Skeletal muscle satellite cell (primary cell): ENCODE data around the gene VMP1.
"Not testable (repeated sequence)": the region's sequence is repeated elsewhere in the genome, so short reads cannot be mapped to it uniquely, and the experiment has no call there.

Source experiments
- H3K27me3 ChIP-seq: 2 replicates; pipeline ENCODE4 v1.7.0; 2013; ENCODE audit warnings: low read length; ENCODE audit not compliant: control insufficient read depth, insufficient read depth
- H3K36me3 ChIP-seq: 2 replicates; pipeline ENCODE4 v1.7.0; 2013; ENCODE audit warnings: mild to moderate bottlenecking, control low read depth, low read length; ENCODE audit not compliant: insufficient read depth
- H3K4me1 ChIP-seq: 2 replicates; pipeline ENCODE4 v1.7.0; 2013; ENCODE audit warnings: low read length; ENCODE audit not compliant: control insufficient read depth, insufficient read depth
- H3K4me2 ChIP-seq: 2 replicates; pipeline ENCODE4 v1.7.0; 2013; ENCODE audit warnings: mild to moderate bottlenecking, low read length
- H3K4me3 ChIP-seq: 2 replicates; pipeline ENCODE4 v1.7.0; 2013; ENCODE audit warnings: low read length
- H3K9ac ChIP-seq: 2 replicates; pipeline ENCODE4 v1.7.0; 2013; ENCODE audit warnings: mild to moderate bottlenecking, low read depth, low read length, moderate library complexity
- H3K9me3 ChIP-seq: replicated peaks from 2 replicates; pipeline ENCODE4 v1.7.0; 2013; ENCODE audit warnings: mild to moderate bottlenecking, control low read depth, low read length

VMP1 gene

GRCh38 chr17:59848385-59848668 lies 140.9 kb downstream of the VMP1 start:
- no peaks in the 10 kb centered on the region for H3K27me3 ChIP-seq
- no peaks in the 10 kb centered on the region for H3K36me3 ChIP-seq
- peaks cover 39% of the 10 kb centered on the region for H3K4me1 ChIP-seq
- no peaks in the 10 kb centered on the region for H3K9me3 ChIP-seq
- no peak overlapping the region for H3K4me2 ChIP-seq
- H3K4me3 ChIP-seq, result no peak overlapping the region
- no peak overlapping the region for H3K9ac ChIP-seq

GRCh38 chr17:59848778-59849177 lies 141.3 kb downstream of the VMP1 start:
- H3K9ac ChIP-seq, result no peak overlapping the region
- H3K36me3 ChIP-seq, result no peaks in the 10 kb centered on the region
- no peaks in the 10 kb centered on the region for H3K27me3 ChIP-seq
- peaks cover 42% of the 10 kb centered on the region for H3K4me1 ChIP-seq
- H3K4me2 ChIP-seq, result no peak overlapping the region
- H3K9me3 ChIP-seq, result no peaks in the 10 kb centered on the region
- H3K4me3 ChIP-seq, result no peak overlapping the region

- H3K4me2 ChIP-seq, H3K4me3 ChIP-seq, H3K9ac ChIP-seq, H3K27me3 ChIP-seq, H3K36me3 ChIP-seq, H3K9me3 ChIP-seq: not testable (repeated sequence)
- H3K4me1 ChIP-seq, result peaks cover 34% of the 10 kb centered on the region
Observed at GRCh38 chr17:59850311-59850710, 142.9 kb downstream of the VMP1 start.

- Histone ChIP-seq H3K27me3 (no peaks in the 10 kb centered on the region), H3K4me1 (peaks cover 20% of the 10 kb centered on the region), H3K4me2 (no peak overlapping the region), H3K36me3 (no peaks in the 10 kb centered on the region), H3K9me3 (no peaks in the 10 kb centered on the region), H3K4me3 (no peak overlapping the region), H3K9ac (no peak overlapping the region)
Observed at GRCh38 chr17:59851439-59852375, 144.3 kb downstream of the VMP1 start.

GRCh38 chr17:59852847-59853167 lies 145.4 kb downstream of the VMP1 start:
- not testable (repeated sequence) for H3K36me3 ChIP-seq, H3K27me3 ChIP-seq, H3K9me3 ChIP-seq, H3K9ac ChIP-seq, H3K4me3 ChIP-seq
- Histone ChIP-seq H3K4me1 (peaks cover 17% of the 10 kb centered on the region), H3K4me2 (peak overlapping the region; percentile 12)

GRCh38 chr17:59853168-59853918 lies 145.9 kb downstream of the VMP1 start:
- Histone ChIP-seq H3K9me3 (no peaks in the 10 kb centered on the region), H3K4me2 (peak overlapping the region; percentile 12), H3K36me3 (no peaks in the 10 kb centered on the region), H3K4me1 (peaks cover 17% of the 10 kb centered on the region), H3K9ac (no peak overlapping the region), H3K4me3 (no peak overlapping the region), H3K27me3 (no peaks in the 10 kb centered on the region)

- not testable (repeated sequence) for H3K4me3 ChIP-seq, H3K27me3 ChIP-seq, H3K4me2 ChIP-seq, H3K9me3 ChIP-seq, H3K36me3 ChIP-seq, H3K9ac ChIP-seq
- H3K4me1 ChIP-seq, result peaks cover 14% of the 10 kb centered on the region
Observed at GRCh38 chr17:59853919-59854729, 146.7 kb downstream of the VMP1 start.

- Histone ChIP-seq H3K4me1 (peaks cover 8% of the 10 kb centered on the region), H3K27me3 (no peaks in the 10 kb centered on the region), H3K4me3 (no peak overlapping the region), H3K4me2 (no peak overlapping the region), H3K9ac (no peak overlapping the region), H3K36me3 (no peaks in the 10 kb centered on the region), H3K9me3 (no peaks in the 10 kb centered on the region)
Observed at GRCh38 chr17:59856859-59857794, 149.7 kb downstream of the VMP1 start.

- Histone ChIP-seq H3K27me3 (no peaks in the 10 kb centered on the region), H3K9ac (no peak overlapping the region), H3K4me1 (peaks cover 3% of the 10 kb centered on the region), H3K9me3 (no peaks in the 10 kb centered on the region), H3K4me2 (no peak overlapping the region), H3K36me3 (no peaks in the 10 kb centered on the region), H3K4me3 (no peak overlapping the region)
Observed at GRCh38 chr17:59858167-59858816, 150.8 kb downstream of the VMP1 start.

GRCh38 chr17:59858932-59859331 lies 151.5 kb downstream of the VMP1 start:
- Histone ChIP-seq H3K27me3 (no peaks in the 10 kb centered on the region), H3K4me3 (no peak overlapping the region), H3K36me3 (no peaks in the 10 kb centered on the region), H3K9ac (no peak overlapping the region), H3K4me1 (no peaks in the 10 kb centered on the region), H3K4me2 (no peak overlapping the region), H3K9me3 (no peaks in the 10 kb centered on the region)
